ENCODE data around the gene HSD17B8. TPM values are rescaled to one million over a fixed set of nuclear protein-coding genes. Genes with fewer than 3 reads are reported as not detected.

Gene HSD17B8
- total RNA-seq, 1 experiment from 2014 or later = 22.0 TPM

DNA sequence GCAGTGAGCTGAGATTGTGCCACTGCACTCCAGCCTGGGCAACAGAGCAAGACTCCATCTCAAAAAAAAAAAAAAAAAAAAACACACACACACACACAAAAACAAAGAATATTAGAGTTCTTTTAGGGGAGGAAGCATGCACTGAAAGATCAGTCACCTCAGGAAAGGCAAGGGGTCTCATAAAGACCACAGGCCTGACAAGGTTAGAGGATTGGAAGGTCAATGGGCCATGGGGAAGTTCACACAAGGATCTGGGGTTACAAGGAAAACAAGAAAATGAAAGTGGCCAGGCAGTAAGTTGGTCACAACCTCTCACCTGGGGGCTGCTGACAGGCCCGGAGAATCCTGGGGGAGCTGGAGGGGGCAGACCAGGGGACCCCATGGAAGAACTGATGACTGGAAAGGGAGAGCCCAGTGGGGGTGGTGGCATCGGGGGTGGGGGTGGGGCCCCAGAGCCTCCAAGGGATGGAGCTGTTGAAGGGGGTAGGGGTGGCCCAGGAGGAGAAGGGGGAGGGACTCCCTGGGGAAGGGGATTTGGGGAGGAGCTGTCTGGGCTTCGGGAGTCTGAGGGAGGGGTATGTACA is 5.5 kb upstream of the HSD17B8 start:
- ATAC-seq (no peak), DNase-seq (ENCODE audit: low read depth, low spot score) (no peak)
- no peaks in the 10 kb centered on the region for H4K20me1 ChIP-seq (ENCODE audit: insufficient read depth)
- no peak overlapping the region for H2AFZ ChIP-seq (ENCODE audit: low read depth, low read length, poor library complexity, severe bottlenecking)
- RAD21 ChIA-PET (ENCODE audit: low non-redundant PET in 1 of 2, low total read pairs in 2 of 2, uncharacterized antibody in 2 of 2, unreplicated experiment in 2 of 2) = interaction anchor here in 1 of 2 experiments (0.7 kb wide), 1 partner anchor 9 kb away, joined by 3 read pairs; no protein-coding TSS in a partner anchor
- H3K27ac ChIP-seq (ENCODE audit: low read depth, low read length) = peak overlapping the region; percentile 94; the same call in 1 of the 2 replicates
- H3K9ac ChIP-seq (ENCODE audit: low read length) = peak overlapping the region; percentile 80
- peaks cover 34 to 52% of the 10 kb centered on the region in 2 experiments; a peak in 3 of 4 replicates for H3K36me3 ChIP-seq (ENCODE audit: control insufficient read depth in 1 of 2, insufficient read depth in 2 of 2, low read length in 2 of 2)
- CTCF ChIA-PET = no interaction called here
- POLR2A ChIA-PET = interaction anchor here (1.2 to 2.2 kb wide), 2 partner anchors 49 to 227 kb away, joined by 3 to 7 read pairs; no protein-coding TSS in a partner anchor
- no TSS peak for BruUV-seq (replicated peaks)
- H3K4me2 ChIP-seq (ENCODE audit: low read length) = peak overlapping the region; percentile 96
- TF ChIP-seq CEBPB (IDR thresholded peaks at IDR 0.05; ENCODE audit: low read depth) = no peak
- TF ChIP-seq, protein P1, sequence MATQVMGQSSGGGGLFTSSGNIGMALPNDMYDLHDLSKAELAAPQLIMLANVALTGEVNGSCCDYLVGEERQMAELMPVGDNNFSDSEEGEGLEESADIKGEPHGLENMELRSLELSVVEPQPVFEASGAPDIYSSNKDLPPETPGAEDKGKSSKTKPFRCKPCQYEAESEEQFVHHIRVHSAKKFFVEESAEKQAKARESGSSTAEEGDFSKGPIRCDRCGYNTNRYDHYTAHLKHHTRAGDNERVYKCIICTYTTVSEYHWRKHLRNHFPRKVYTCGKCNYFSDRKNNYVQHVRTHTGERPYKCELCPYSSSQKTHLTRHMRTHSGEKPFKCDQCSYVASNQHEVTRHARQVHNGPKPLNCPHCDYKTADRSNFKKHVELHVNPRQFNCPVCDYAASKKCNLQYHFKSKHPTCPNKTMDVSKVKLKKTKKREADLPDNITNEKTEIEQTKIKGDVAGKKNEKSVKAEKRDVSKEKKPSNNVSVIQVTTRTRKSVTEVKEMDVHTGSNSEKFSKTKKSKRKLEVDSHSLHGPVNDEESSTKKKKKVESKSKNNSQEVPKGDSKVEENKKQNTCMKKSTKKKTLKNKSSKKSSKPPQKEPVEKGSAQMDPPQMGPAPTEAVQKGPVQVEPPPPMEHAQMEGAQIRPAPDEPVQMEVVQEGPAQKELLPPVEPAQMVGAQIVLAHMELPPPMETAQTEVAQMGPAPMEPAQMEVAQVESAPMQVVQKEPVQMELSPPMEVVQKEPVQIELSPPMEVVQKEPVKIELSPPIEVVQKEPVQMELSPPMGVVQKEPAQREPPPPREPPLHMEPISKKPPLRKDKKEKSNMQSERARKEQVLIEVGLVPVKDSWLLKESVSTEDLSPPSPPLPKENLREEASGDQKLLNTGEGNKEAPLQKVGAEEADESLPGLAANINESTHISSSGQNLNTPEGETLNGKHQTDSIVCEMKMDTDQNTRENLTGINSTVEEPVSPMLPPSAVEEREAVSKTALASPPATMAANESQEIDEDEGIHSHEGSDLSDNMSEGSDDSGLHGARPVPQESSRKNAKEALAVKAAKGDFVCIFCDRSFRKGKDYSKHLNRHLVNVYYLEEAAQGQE (IDR thresholded peaks at IDR 0.05; ENCODE audit: low read depth) = no peak
- TF ChIP-seq, protein P2, sequence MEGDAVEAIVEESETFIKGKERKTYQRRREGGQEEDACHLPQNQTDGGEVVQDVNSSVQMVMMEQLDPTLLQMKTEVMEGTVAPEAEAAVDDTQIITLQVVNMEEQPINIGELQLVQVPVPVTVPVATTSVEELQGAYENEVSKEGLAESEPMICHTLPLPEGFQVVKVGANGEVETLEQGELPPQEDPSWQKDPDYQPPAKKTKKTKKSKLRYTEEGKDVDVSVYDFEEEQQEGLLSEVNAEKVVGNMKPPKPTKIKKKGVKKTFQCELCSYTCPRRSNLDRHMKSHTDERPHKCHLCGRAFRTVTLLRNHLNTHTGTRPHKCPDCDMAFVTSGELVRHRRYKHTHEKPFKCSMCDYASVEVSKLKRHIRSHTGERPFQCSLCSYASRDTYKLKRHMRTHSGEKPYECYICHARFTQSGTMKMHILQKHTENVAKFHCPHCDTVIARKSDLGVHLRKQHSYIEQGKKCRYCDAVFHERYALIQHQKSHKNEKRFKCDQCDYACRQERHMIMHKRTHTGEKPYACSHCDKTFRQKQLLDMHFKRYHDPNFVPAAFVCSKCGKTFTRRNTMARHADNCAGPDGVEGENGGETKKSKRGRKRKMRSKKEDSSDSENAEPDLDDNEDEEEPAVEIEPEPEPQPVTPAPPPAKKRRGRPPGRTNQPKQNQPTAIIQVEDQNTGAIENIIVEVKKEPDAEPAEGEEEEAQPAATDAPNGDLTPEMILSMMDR (IDR thresholded peaks at IDR 0.05 in 2 of 3, conservative IDR thresholded peaks at IDR 0.05 in 1 of 3; ENCODE audit: borderline replicate concordance in 1 of 3, insufficient read depth in 1 of 3, low read depth in 2 of 3, low read length in 2 of 3) = no peak
- TF ChIP-seq ZFX (IDR thresholded peaks at IDR 0.05) = no peak
- no peak for TF ChIP-seq YY1 (IDR thresholded peaks at IDR 0.05; ENCODE audit: extremely low read depth, insufficient replicate concordance, low read depth, low read length)
- no peak for TF ChIP-seq EZH2phosphoT487 (IDR thresholded peaks at IDR 0.05; ENCODE audit: borderline replicate concordance)
- no peak for TF ChIP-seq RAD21 (IDR thresholded peaks at IDR 0.05; ENCODE audit: low read depth)
- TF ChIP-seq EZH2 (IDR thresholded peaks at IDR 0.05) = no peak
- no peak for TF ChIP-seq POLR2A (IDR thresholded peaks at IDR 0.05; ENCODE audit: borderline replicate concordance, extremely low read depth, insufficient read depth, insufficient read length)
- no peak for TF ChIP-seq SRF (IDR thresholded peaks at IDR 0.05; ENCODE audit: low read depth)
- peaks cover 65% of the 10 kb centered on the region for H3K79me2 ChIP-seq (ENCODE audit: insufficient read depth, low read length)
- H3K4me3 ChIP-seq (replicated peaks in 1 of 2; ENCODE audit: low read depth in 1 of 2, low read length in 2 of 2) = peak overlapping the region; percentile 63 to 69
- H3K9me3 ChIP-seq (ENCODE audit: control insufficient read depth in 1 of 2, insufficient read depth in 1 of 2, low read depth in 1 of 2, low read length in 2 of 2) = no peaks in the 10 kb centered on the region
- intact Hi-C loops (cut with micrococcal nuclease) = no loop called here
- peaks cover 27 to 47% of the 10 kb centered on the region in 2 experiments for H3K4me1 ChIP-seq (ENCODE audit: control insufficient read depth in 1 of 2, insufficient read depth in 2 of 2, low read length in 2 of 2)
- H3K9me2 ChIP-seq (ENCODE audit: insufficient read depth) = no peaks in the 10 kb centered on the region
- no peaks in the 10 kb centered on the region for H3K27me3 ChIP-seq (ENCODE audit: insufficient read depth, low read length)

Data from HCT116 (cell line).